Measurements from ENCODE around the gene PLIN5.
A peak's percentile ranks its signal among the peaks of the same experiment; 100 is the strongest.

Gene PLIN5

DNA sequence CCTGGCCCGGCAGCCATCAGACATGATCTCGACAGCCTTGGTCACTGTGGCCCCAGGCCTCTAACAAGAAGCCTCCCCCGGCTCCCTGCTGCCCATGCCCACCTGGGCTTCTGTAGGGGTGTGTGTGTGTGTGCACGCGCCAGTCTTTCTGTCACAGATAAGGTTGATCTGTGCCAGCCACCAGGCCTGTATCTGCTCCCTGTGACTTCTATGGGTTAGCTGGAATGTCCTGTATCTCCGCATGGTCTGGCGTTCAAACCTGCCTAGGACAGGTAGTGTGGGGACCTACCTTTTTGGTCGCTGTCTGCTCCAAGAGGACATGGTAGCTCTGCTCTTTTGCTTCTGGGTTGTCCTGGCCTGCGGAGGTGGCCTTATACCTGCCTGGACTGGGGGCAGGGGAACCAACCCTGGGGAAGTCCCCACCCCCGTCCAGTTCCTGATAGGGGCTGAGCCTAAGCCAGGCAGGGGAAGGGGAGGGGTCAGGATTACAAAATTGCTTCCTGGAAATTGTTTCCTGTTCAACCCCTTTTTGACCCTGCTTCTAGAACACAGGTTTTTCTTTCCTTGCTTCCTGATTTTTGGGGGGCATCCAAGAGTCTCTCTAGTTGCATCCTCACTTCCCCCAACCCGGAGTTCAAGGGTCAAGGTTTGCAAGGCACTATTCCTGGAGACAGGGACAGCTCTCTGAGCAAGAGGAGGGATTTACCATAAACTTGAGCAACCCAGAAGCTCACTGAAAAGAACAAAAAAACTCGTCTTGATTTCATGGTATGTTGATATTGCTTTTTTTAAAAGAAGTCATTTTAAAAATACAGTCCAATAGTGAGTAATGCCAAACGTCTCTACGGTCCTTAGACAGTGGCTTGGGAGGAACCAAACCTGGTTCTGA lies 4.9 kb upstream of the PLIN5 start, which contains the start of gene LRG1:
TSS of gene LRG1 (minus strand) at position 344 of the 889 bp plus-strand sequence. CDS start at position 321, 23 bp downstream.
- TF ChIP-seq, protein P1, sequence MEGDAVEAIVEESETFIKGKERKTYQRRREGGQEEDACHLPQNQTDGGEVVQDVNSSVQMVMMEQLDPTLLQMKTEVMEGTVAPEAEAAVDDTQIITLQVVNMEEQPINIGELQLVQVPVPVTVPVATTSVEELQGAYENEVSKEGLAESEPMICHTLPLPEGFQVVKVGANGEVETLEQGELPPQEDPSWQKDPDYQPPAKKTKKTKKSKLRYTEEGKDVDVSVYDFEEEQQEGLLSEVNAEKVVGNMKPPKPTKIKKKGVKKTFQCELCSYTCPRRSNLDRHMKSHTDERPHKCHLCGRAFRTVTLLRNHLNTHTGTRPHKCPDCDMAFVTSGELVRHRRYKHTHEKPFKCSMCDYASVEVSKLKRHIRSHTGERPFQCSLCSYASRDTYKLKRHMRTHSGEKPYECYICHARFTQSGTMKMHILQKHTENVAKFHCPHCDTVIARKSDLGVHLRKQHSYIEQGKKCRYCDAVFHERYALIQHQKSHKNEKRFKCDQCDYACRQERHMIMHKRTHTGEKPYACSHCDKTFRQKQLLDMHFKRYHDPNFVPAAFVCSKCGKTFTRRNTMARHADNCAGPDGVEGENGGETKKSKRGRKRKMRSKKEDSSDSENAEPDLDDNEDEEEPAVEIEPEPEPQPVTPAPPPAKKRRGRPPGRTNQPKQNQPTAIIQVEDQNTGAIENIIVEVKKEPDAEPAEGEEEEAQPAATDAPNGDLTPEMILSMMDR (IDR thresholded peaks at IDR 0.05; ENCODE audit: extremely low read depth, missing control alignments) = no peak
- DNase-seq (ENCODE audit: low spot score) = peak; percentile 85

DNA sequence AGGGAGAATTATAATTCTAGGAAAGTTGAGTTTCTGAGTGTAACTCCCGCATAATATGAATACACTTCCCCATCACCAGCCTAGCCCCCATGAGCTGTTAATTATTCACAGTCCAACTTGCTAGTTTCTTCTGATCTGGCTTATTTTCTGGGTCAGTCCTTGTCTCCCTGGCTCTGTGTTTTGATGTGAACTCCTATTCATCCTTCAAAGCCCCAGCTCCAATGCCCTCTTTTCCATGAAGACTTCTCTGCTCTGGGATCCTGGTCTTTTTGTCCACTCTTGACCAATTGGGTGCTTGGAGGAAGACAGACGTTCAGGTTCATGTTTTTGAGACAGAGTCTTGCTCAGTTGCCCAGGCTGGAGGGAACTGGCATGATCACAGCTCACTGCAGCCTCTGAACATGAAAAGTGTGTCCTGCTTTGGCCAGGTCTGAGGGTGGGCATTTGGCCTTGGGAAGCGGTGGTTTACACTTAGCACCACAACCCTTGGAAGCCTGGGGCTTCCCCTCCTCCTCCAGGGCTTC lies 4.2 kb upstream of the PLIN5 start:
- DNase-seq (ENCODE audit: low spot score) = no peak
- TF ChIP-seq, protein P1 (IDR thresholded peaks at IDR 0.05; ENCODE audit: extremely low read depth, missing control alignments) = no peak

DNA sequence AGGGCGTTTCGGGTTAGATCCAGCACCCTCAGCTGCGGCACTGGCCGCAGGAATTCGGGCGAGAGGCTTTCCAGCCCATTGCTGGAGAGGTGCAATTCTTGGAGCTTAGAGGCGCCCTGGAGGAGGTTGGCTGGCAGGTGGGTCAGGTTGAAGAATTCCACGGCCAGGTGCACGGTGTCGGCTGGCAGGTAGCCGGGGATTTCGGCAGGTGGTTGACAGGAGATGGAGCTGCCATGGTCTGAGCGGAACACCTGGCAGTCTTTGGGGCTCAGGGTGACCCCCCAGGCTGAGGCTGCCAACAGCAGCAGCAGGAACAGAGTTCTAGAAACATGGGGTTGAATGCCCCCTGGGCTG lies 3.6 kb upstream of the PLIN5 start:
- no peak for DNase-seq (ENCODE audit: low spot score)
- TF ChIP-seq, protein P1 (IDR thresholded peaks at IDR 0.05; ENCODE audit: extremely low read depth, missing control alignments) = no peak

DNA sequence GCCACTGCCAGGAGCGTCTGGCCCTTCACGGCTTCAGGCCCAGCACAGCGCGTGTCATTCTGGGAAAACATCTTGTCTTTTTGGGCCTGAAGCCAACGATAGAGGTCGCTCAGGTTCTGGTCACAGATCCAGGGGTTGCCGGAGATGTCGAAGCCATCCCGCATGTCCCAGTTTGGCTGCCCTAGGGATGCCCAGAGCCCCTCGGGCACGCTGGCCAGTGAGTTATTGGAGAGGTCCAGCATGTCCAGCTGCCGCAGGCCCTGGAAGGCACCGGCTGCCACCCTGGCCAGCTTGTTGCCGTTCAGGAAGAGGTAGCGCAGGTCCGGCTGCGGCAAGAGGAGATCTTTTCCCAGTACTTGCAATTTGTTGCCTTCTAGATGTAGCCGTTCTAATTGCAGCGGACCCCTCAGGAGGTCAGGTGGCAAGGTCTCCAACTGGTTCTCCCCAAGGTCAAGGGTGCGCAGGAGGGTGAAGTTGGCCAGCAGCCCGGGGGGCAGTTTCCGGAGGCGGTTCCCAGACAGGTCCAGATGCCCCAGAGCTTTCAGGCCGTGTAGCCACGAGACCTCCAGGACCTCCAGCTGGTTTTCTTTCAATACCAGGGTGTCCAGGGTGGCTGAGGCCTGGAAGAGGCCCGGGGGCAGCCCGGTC lies 3.1 kb upstream of the PLIN5 start:
- DNase-seq (ENCODE audit: low spot score) = no peak
- TF ChIP-seq, protein P1 (IDR thresholded peaks at IDR 0.05; ENCODE audit: extremely low read depth, missing control alignments) = no peak

DNA sequence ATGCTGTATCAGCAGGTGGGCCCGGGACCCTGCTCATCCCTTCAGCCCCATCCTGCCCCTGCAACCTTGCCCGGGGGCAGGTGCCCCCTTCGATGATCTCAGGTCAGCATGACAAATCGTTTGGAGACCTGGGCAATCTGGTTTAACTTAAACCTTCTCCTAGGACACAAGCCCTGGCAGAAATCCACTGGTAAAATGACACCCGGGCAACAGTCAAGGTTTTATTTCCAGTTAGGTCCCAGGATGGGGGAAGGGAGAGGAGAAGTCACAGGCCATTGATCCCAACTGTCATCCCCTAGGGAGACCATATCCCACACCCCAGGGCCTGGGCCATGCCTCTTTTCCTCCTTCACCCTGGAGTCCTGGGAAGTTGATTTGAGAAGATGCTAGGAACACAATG lies 1.8 kb upstream of the PLIN5 start:
- no peak for DNase-seq (ENCODE audit: low spot score)
- TF ChIP-seq, protein P1 (IDR thresholded peaks at IDR 0.05; ENCODE audit: extremely low read depth, missing control alignments) = no peak

DNA sequence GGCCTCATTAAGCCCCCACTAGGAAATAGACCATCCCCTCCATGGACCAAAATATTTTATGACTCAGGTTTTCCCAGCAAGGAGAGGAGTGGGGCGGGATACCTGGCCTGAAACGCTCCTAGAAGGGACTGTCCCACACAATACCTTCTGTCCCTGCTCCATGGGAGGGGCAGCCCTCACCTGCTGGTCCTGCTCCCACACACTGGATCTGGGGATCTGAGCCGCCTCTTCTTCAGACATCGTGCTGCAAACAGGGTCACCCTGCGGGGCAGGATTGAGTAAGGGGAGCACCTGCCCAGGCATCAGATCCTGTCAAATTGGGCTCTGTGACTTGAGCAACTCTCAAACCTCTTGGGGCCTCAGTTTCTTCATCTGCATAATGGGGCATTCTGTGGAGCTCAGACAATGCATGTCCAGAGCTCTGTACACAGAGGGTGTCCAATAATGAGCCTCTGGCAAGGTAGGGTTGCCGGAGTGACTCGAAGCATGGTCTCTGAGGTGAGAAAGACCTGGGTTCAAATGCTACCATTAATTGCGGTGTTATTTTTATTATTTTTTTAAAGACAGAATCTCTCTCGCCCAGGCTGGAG lies 1.1 kb downstream of the PLIN5 start:
- TF ChIP-seq, protein P1 (IDR thresholded peaks at IDR 0.05; ENCODE audit: extremely low read depth, missing control alignments) = no peak
- no peak for DNase-seq (ENCODE audit: low spot score)

DNA sequence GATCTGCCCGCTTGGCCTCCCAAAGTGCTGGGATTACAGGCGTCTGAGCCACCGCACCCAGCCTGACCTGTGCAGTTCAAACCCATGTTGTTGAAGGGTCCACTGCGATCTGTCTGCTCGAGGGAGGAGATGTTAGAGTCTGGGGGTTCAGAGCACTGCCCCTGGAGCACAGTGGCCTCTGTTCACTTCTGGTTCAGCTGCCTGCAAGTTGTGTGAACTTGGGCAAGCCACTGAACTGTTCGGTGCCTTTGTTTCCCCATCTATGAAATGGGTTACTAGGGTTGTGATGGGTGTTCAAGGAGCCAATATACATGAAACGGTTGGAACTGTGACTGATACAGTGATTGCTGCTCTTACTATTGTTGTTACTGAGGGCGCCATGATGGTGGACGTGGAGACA lies 1.7 kb downstream of the PLIN5 start:
- DNase-seq (ENCODE audit: low spot score) = no peak
- TF ChIP-seq, protein P1 (IDR thresholded peaks at IDR 0.05; ENCODE audit: extremely low read depth, missing control alignments) = no peak

All from GM20000 (cell line).